ENCODE measurements around the gene SLC1A7.

- TF ChIP-seq CTCF (IDR thresholded peaks at IDR 0.05) (no peak), EZH2 (IDR thresholded peaks at IDR 0.05; ENCODE audit: borderline replicate concordance, insufficient read depth, low read depth, low read length, poor library complexity, severe bottlenecking) (no peak)
Observed at GRCh38 chr1:53117836-53118235, 24.6 kb downstream of the SLC1A7 start.
